NT2/D1 (cell line): Measurements from ENCODE around the gene PRKRIP1.

ENCODE experiments used
- SUZ12 ChIP-seq: IDR thresholded peaks from 2 replicates; pipeline ENCODE4 v1.6.1; 2011; ENCODE audit not compliant: insufficient read length, insufficient read depth; ENCODE audit errors: extremely low read depth
- YY1 ChIP-seq: IDR thresholded peaks from 2 replicates; pipeline ENCODE4 v1.6.1; 2011; ENCODE audit not compliant: insufficient read length, insufficient read depth

DNA sequence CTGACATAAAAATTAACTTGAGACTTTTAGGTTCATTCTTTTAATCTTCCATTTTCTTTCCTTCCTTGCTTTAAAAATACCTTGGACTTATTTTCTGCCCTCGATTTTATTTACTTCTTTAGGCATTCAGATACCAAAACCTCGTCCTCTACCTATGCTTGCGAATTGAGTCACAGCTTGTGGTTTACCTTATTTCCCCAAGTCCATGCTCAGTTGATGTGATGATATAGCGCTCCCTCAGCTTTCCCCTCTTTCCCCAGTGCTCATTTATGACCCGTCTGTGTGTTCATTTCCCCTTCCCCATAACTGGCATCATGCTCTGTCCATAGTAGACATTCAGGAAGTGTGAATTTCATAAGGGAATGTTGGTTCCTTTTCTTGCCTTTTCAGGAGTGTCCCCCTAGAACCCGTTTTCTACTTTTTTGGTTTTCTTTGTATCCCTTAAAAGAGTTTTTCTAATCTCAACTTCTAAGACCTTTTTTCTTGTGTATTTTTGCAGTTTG lies 19.1 kb upstream of the PRKRIP1 start:
- TF ChIP-seq SUZ12 (no peak), YY1 (no peak)
